Sigmoid colon (tissue), 3 donors: ENCODE data around the gene NEB.

Experiments
- POLR2A ChIP-seq, 2 donors: fragments of 450-650 bp; IDR thresholded peaks; one replicate each; pipeline ENCODE4 v1.6.1; 2016; ENCODE audit warnings: antibody characterized with exemption in 2 of 2, mild to moderate bottlenecking in 2 of 2, moderate library complexity in 2 of 2
- TF ChIP-seq, protein P1 (sequence below), 4 experiments: fragments of 450-650 bp in 3 of 4; fragments of 200-600 bp in 1 of 4; IDR thresholded peaks; one replicate each; pipeline ENCODE4 v1.5.1; 2016 to 2019; ENCODE audit warnings: antibody characterized with exemption in 4 of 4, mild to moderate bottlenecking in 3 of 4, moderate library complexity in 2 of 4

DNA sequence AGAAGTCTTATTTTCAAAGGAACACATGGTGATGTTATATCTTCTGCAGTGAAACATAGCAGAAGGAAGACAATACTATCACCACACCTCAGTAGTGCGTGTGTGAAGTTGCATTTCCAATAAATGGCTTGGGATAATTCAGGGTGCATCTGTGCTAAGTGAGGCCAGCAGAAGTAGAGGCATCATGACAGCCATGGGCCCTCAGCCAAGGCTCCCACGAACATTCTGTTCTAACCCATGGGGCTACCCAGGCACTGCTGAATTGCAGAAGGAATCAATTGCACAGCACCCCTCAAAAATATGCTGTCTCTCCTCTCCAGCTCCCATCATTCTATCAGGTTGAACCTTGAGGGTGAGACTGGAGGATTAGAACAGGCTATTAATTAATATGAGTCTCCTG, 185.1 kb downstream of the NEB start:
- TF ChIP-seq, protein P1, sequence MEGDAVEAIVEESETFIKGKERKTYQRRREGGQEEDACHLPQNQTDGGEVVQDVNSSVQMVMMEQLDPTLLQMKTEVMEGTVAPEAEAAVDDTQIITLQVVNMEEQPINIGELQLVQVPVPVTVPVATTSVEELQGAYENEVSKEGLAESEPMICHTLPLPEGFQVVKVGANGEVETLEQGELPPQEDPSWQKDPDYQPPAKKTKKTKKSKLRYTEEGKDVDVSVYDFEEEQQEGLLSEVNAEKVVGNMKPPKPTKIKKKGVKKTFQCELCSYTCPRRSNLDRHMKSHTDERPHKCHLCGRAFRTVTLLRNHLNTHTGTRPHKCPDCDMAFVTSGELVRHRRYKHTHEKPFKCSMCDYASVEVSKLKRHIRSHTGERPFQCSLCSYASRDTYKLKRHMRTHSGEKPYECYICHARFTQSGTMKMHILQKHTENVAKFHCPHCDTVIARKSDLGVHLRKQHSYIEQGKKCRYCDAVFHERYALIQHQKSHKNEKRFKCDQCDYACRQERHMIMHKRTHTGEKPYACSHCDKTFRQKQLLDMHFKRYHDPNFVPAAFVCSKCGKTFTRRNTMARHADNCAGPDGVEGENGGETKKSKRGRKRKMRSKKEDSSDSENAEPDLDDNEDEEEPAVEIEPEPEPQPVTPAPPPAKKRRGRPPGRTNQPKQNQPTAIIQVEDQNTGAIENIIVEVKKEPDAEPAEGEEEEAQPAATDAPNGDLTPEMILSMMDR (IDR thresholded peaks at IDR 0.05): no peak
- TF ChIP-seq POLR2A (IDR thresholded peaks at IDR 0.05): no peak
